Upper lobe of right lung (tissue), 1 donor: ENCODE results near the gene OR2K2. TPM values are rescaled to one million over a fixed set of nuclear protein-coding genes. Genes with fewer than 3 reads are reported as not detected.

Source experiments
- total RNA-seq: library from RNA; stranded (reverse); fragmentation: NEBNext Ultra II Directional; extraction: Animal tissue kit (Norgen Biotek cat#: 25700); gene quantifications from one replicate; pipeline ENCODE4 v1.2.1, GENCODE V29; 2021
- donor health status: DM: no; HTN: yes; CAD: no; lungs with severe emphysema.

OR2K2 gene
- total RNA-seq, 1 donor from 2014 or later, result not detected

Other genes starting within 250 kb of the OR2K2 start
- gene ECPAS, start 154.2 kb upstream of the OR2K2 start, total RNA-seq, result 84.9 TPM
- gene ZNF483, start 195.0 kb upstream of the OR2K2 start, total RNA-seq, result 8.7 TPM